Activated CD4-positive, alpha-beta T cell treated with anti-CD3 and anti-CD28 coated beads, Interleukin-2, amount 50 U/mL, for 4 hours (primary cell): ENCODE measurements around the gene NXPE3.
"Not testable (repeated sequence)": the region's sequence is repeated elsewhere in the genome, so short reads cannot be mapped to it uniquely, and the experiment has no call there.

Source experiments
- DNase-seq, 2 experiments: peaks; one replicate each; pipeline ENCODE4 v3.0.0-alpha.2; 2020

Gene NXPE3

GRCh38 chr3:101852983-101853840 is 74.2 kb downstream of the NXPE3 start:
- no peak for DNase-seq

- DNase-seq: no peak
These were observed 75.0 kb downstream of the NXPE3 start for GRCh38 chr3:101853982-101854381.

GRCh38 chr3:101854608-101855304 is 75.7 kb downstream of the NXPE3 start:
- no peak for DNase-seq

- no peak for DNase-seq
These were observed 78.3 kb downstream of the NXPE3 start for GRCh38 chr3:101857301-101857741.

GRCh38 chr3:101858464-101859030 is 79.5 kb downstream of the NXPE3 start:
- DNase-seq: no peak

- no peak for DNase-seq
These were observed 81.0 kb downstream of the NXPE3 start for GRCh38 chr3:101859882-101860448.

- DNase-seq: no peak
These were observed 82.3 kb downstream of the NXPE3 start for GRCh38 chr3:101861212-101861788.

GRCh38 chr3:101861789-101862415 is 82.9 kb downstream of the NXPE3 start:
- DNase-seq: no peak

- DNase-seq: no peak
These were observed 83.6 kb downstream of the NXPE3 start for GRCh38 chr3:101862416-101863165.

- DNase-seq: not testable (repeated sequence)
These were observed 85.9 kb downstream of the NXPE3 start for GRCh38 chr3:101864926-101865325.

- no peak for DNase-seq
These were observed 86.9 kb downstream of the NXPE3 start for GRCh38 chr3:101865751-101866509.

GRCh38 chr3:101867511-101867910 is 88.5 kb downstream of the NXPE3 start:
- no peak for DNase-seq

GRCh38 chr3:101867996-101868395 is 89.0 kb downstream of the NXPE3 start:
- no peak for DNase-seq

- DNase-seq: no peak
These were observed 89.8 kb downstream of the NXPE3 start for GRCh38 chr3:101868534-101869464.

GRCh38 chr3:101870138-101870537 is 91.1 kb downstream of the NXPE3 start:
- no peak for DNase-seq

GRCh38 chr3:101873619-101874018 is 94.6 kb downstream of the NXPE3 start:
- no peak for DNase-seq

- DNase-seq: no peak
These were observed 97.1 kb downstream of the NXPE3 start for GRCh38 chr3:101876142-101876541.
